ENCODE data around the gene SIGLEC5.

SIGLEC5 gene

GRCh38 chr19:51626675-51627074, 3.5 kb downstream of the SIGLEC5 start:
- Histone ChIP-seq H3K4me2 (ENCODE audit: low read depth, low read length, poor library complexity, severe bottlenecking) (no peak overlapping the region), H3K27me3 (ENCODE audit: insufficient read depth, low read length, poor library complexity, severe bottlenecking) (no peaks in the 10 kb centered on the region), H3K79me2 (ENCODE audit: insufficient read depth, low read length) (no peaks in the 10 kb centered on the region), H4K20me1 (ENCODE audit: insufficient read depth, low read length, poor library complexity, severe bottlenecking) (no peaks in the 10 kb centered on the region), H2AFZ (ENCODE audit: low read length) (no peak overlapping the region), H3K4me3 (ENCODE audit: low read length, poor library complexity, severe bottlenecking) (no peak overlapping the region), H3F3A (ENCODE audit: low read depth) (no peaks in the 10 kb centered on the region), H3K4me1 (ENCODE audit: insufficient read depth, low read length, poor library complexity, severe bottlenecking) (no peaks in the 10 kb centered on the region), H3K9ac (ENCODE audit: low read depth, low read length, poor library complexity, severe bottlenecking) (no peak overlapping the region), H3K9me3 (ENCODE audit: insufficient read depth, low read depth, low read length) (no peaks in the 10 kb centered on the region), H3K36me3 (ENCODE audit: insufficient read depth, low read length) (no peaks in the 10 kb centered on the region), H3K9me2 (replicated peaks; ENCODE audit: low read depth, low read length) (no peaks in the 10 kb centered on the region)
- TF ChIP-seq CTCF (conservative IDR thresholded peaks at IDR 0.05; ENCODE audit: low read length) (no peak), EZH2phosphoT487 (IDR thresholded peaks at IDR 0.05; ENCODE audit: borderline replicate concordance) (no peak)

GRCh38 chr19:51621178-51621577, 9.0 kb downstream of the SIGLEC5 start:
- Histone ChIP-seq H3K27me3 (ENCODE audit: insufficient read depth, low read length, poor library complexity, severe bottlenecking) (no peaks in the 10 kb centered on the region), H3K9ac (ENCODE audit: low read depth, low read length, poor library complexity, severe bottlenecking) (no peak overlapping the region), H3K9me2 (replicated peaks; ENCODE audit: low read depth, low read length) (no peaks in the 10 kb centered on the region), H2AFZ (ENCODE audit: low read length) (no peak overlapping the region), H3K4me2 (ENCODE audit: low read depth, low read length, poor library complexity, severe bottlenecking) (no peak overlapping the region), H3K4me3 (ENCODE audit: low read length, poor library complexity, severe bottlenecking) (no peak overlapping the region), H3K79me2 (ENCODE audit: insufficient read depth, low read length) (no peaks in the 10 kb centered on the region), H3K36me3 (ENCODE audit: insufficient read depth, low read length) (no peaks in the 10 kb centered on the region), H3F3A (ENCODE audit: low read depth) (no peaks in the 10 kb centered on the region), H3K9me3 (ENCODE audit: insufficient read depth, low read depth, low read length) (no peaks in the 10 kb centered on the region), H3K4me1 (ENCODE audit: insufficient read depth, low read length, poor library complexity, severe bottlenecking) (peaks cover 3% of the 10 kb centered on the region), H4K20me1 (ENCODE audit: insufficient read depth, low read length, poor library complexity, severe bottlenecking) (no peaks in the 10 kb centered on the region)
- TF ChIP-seq CTCF (conservative IDR thresholded peaks at IDR 0.05; ENCODE audit: low read length) (no peak), EZH2phosphoT487 (IDR thresholded peaks at IDR 0.05; ENCODE audit: borderline replicate concordance) (no peak)

- Histone ChIP-seq H3F3A (ENCODE audit: low read depth) (no peaks in the 10 kb centered on the region), H2AFZ (ENCODE audit: low read length) (no peak overlapping the region), H3K36me3 (ENCODE audit: insufficient read depth, low read length) (no peaks in the 10 kb centered on the region), H3K4me3 (ENCODE audit: low read length, poor library complexity, severe bottlenecking) (no peak overlapping the region), H3K9ac (ENCODE audit: low read depth, low read length, poor library complexity, severe bottlenecking) (no peak overlapping the region), H4K20me1 (ENCODE audit: insufficient read depth, low read length, poor library complexity, severe bottlenecking) (no peaks in the 10 kb centered on the region), H3K4me2 (ENCODE audit: low read depth, low read length, poor library complexity, severe bottlenecking) (no peak overlapping the region), H3K9me2 (replicated peaks; ENCODE audit: low read depth, low read length) (no peaks in the 10 kb centered on the region), H3K79me2 (ENCODE audit: insufficient read depth, low read length) (no peaks in the 10 kb centered on the region), H3K27me3 (ENCODE audit: insufficient read depth, low read length, poor library complexity, severe bottlenecking) (no peaks in the 10 kb centered on the region), H3K9me3 (ENCODE audit: insufficient read depth, low read depth, low read length) (no peaks in the 10 kb centered on the region), H3K4me1 (ENCODE audit: insufficient read depth, low read length, poor library complexity, severe bottlenecking) (no peaks in the 10 kb centered on the region)
- no peak for TF ChIP-seq CTCF (conservative IDR thresholded peaks at IDR 0.05; ENCODE audit: low read length)
- TF ChIP-seq EZH2phosphoT487 (IDR thresholded peaks at IDR 0.05; ENCODE audit: borderline replicate concordance): no peak
Observed at GRCh38 chr19:51615991-51616390, 14.2 kb downstream of the SIGLEC5 start.

All from Loucy (cell line).